H9 (cell line): Measurements from ENCODE around the gene SNX7. TPM values are rescaled to one million over a fixed set of nuclear protein-coding genes. Genes with fewer than 3 reads are reported as not detected.

Experiments used
- DNase-seq: peaks from one replicate; pipeline ENCODE4 v3.0.0-alpha.2; 2017
- H2AFZ ChIP-seq: one replicate; pipeline ENCODE4 v1.6.1; 2013; ENCODE audit warnings: mild to moderate bottlenecking, low read length, control low read depth, moderate library complexity
- H2AK5ac ChIP-seq: 2 replicates; pipeline ENCODE4 v1.6.1; 2013; ENCODE audit warnings: low read length, control low read depth, mixed read lengths; ENCODE audit not compliant: insufficient read length
- H2BK120ac ChIP-seq: one replicate; pipeline ENCODE4 v1.6.1; 2013; ENCODE audit warnings: low read depth, mild to moderate bottlenecking, low read length, control low read depth, inconsistent platforms; ENCODE audit not compliant: poor library complexity, severe bottlenecking
- H2BK12ac ChIP-seq: 2 replicates; pipeline ENCODE4 v1.6.1; 2013; ENCODE audit warnings: low read length, control low read depth, mixed read lengths, low read depth; ENCODE audit not compliant: insufficient read length
- H2BK15ac ChIP-seq: 2 replicates; pipeline ENCODE4 v1.6.1; 2013; ENCODE audit warnings: low read depth, low read length, control low read depth
- H2BK20ac ChIP-seq: one replicate; pipeline ENCODE4 v1.6.1; 2013; ENCODE audit warnings: low read depth, mild to moderate bottlenecking, low read length, control low read depth, inconsistent platforms; ENCODE audit not compliant: poor library complexity, severe bottlenecking
- H2BK5ac ChIP-seq: 2 replicates; pipeline ENCODE4 v1.6.1; 2013; ENCODE audit warnings: low read length, control low read depth, mixed read lengths; ENCODE audit not compliant: insufficient read length
- H3K14ac ChIP-seq: 2 replicates; pipeline ENCODE4 v1.6.1; 2013; ENCODE audit warnings: low read length, control low read depth; ENCODE audit not compliant: insufficient read depth
- H3K18ac ChIP-seq: 2 replicates; pipeline ENCODE4 v1.6.1; 2013; ENCODE audit warnings: low read depth, mild to moderate bottlenecking, mixed read lengths, low read length, control low read depth; ENCODE audit not compliant: insufficient read length
- H3K23ac ChIP-seq: 2 replicates; pipeline ENCODE4 v1.6.1; 2013; ENCODE audit warnings: low read length, control low read depth, mixed read lengths, low read depth; ENCODE audit not compliant: insufficient read length
- H3K23me2 ChIP-seq: 2 replicates; pipeline ENCODE4 v1.6.1; 2013; ENCODE audit warnings: low read depth, mild to moderate bottlenecking, mixed read lengths, low read length, control low read depth; ENCODE audit not compliant: insufficient read length, poor library complexity, severe bottlenecking
- H3K27ac ChIP-seq: 2 replicates; pipeline ENCODE4 v1.5.1; 2013; ENCODE audit warnings: low read length, control low read depth, mixed read lengths, low read depth; ENCODE audit not compliant: insufficient read length
- H3K27me3 ChIP-seq: 2 replicates; pipeline ENCODE4 v1.6.1; 2013; ENCODE audit warnings: low read length, control low read depth, inconsistent platforms; ENCODE audit not compliant: insufficient read depth
- H3K4ac ChIP-seq: 2 replicates; pipeline ENCODE4 v1.6.1; 2013; ENCODE audit warnings: low read depth, mild to moderate bottlenecking, control low read depth, inconsistent platforms, low read length, moderate library complexity
- H3K4me1 ChIP-seq: 2 replicates; pipeline ENCODE4 v1.6.1; 2013; ENCODE audit warnings: low read length, control low read depth, inconsistent platforms; ENCODE audit not compliant: insufficient read depth
- H3K4me2 ChIP-seq: 2 replicates; pipeline ENCODE4 v1.6.1; 2013; ENCODE audit warnings: low read length, control low read depth, mixed read lengths; ENCODE audit not compliant: insufficient read length, insufficient read depth
- H3K56ac ChIP-seq: 2 replicates; pipeline ENCODE4 v1.6.1; 2013; ENCODE audit warnings: low read depth, mild to moderate bottlenecking, mixed read lengths, low read length, control low read depth; ENCODE audit not compliant: insufficient read length
- H3K79me1 ChIP-seq: 2 replicates; pipeline ENCODE4 v1.6.1; 2013; ENCODE audit warnings: low read depth, mild to moderate bottlenecking, moderate library complexity, low read length, control low read depth, inconsistent platforms; ENCODE audit not compliant: insufficient read depth, poor library complexity, severe bottlenecking
- H3K79me2 ChIP-seq: 2 replicates; pipeline ENCODE4 v1.6.1; 2013; ENCODE audit warnings: low read length, control low read depth, inconsistent platforms; ENCODE audit not compliant: insufficient read depth
- H3K9ac ChIP-seq: 2 replicates; pipeline ENCODE4 v1.6.1; 2013; ENCODE audit warnings: low read length, control low read depth, mixed read lengths; ENCODE audit not compliant: insufficient read length; ENCODE audit errors: extremely low read depth
- H3K9me3 ChIP-seq: one replicate; pipeline ENCODE4 v1.6.1; 2013; ENCODE audit warnings: low read depth, low read length, inconsistent platforms; ENCODE audit not compliant: control insufficient read depth
- H3T11ph ChIP-seq: one replicate; pipeline ENCODE4 v1.6.1; 2013; ENCODE audit warnings: mild to moderate bottlenecking, low read length, control low read depth, inconsistent platforms
- H4K20me1 ChIP-seq: one replicate; pipeline ENCODE4 v1.6.1; 2013; ENCODE audit not compliant: control insufficient read depth, insufficient read length, insufficient read depth
- H4K5ac ChIP-seq: 2 replicates; pipeline ENCODE4 v1.6.1; 2013; ENCODE audit warnings: low read depth, mild to moderate bottlenecking, mixed read lengths, low read length, control low read depth; ENCODE audit not compliant: insufficient read length
- H4K8ac ChIP-seq: replicated peaks from 2 replicates; pipeline ENCODE4 v1.6.1; 2013; ENCODE audit warnings: low read length, control low read depth, mixed read lengths, low read depth; ENCODE audit not compliant: insufficient read length
- H4K91ac ChIP-seq: 2 replicates; pipeline ENCODE4 v1.6.1; 2013; ENCODE audit warnings: low read depth, mild to moderate bottlenecking, moderate library complexity, mixed read lengths, low read length, control low read depth; ENCODE audit not compliant: insufficient read length
- H3K27ac Mint-ChIP-seq, 3 experiments: 2 replicates in 2 of 3; 3 replicates in 1 of 3; pipeline ENCODE4 v1.8.0; 2020 to 2021; ENCODE audit warnings: mixed read lengths in 3 of 3, mild to moderate bottlenecking in 1 of 3, moderate library complexity in 1 of 3
- H3K27me3 Mint-ChIP-seq: 2 replicates; pipeline ENCODE4 v1.8.0; 2021; ENCODE audit warnings: low read depth, mild to moderate bottlenecking, moderate library complexity, mixed read lengths
- H3K36me3 Mint-ChIP-seq, 3 experiments: 2 replicates in 2 of 3; 3 replicates in 1 of 3; pipeline ENCODE4 v1.8.0; 2020 to 2021; ENCODE audit warnings: low read depth in 3 of 3, mixed read lengths in 3 of 3; ENCODE audit not compliant: insufficient read depth in 1 of 3
- H3K4me1 Mint-ChIP-seq, 2 experiments: 2 replicates each; pipeline ENCODE4 v1.8.0; 2020; ENCODE audit warnings: mixed read lengths in 2 of 2
- H3K4me3 Mint-ChIP-seq, 2 experiments: 2 replicates in 1 of 2; 3 replicates in 1 of 2; pipeline ENCODE4 v1.8.0; 2020 to 2021; ENCODE audit warnings: mild to moderate bottlenecking in 2 of 2, mixed read lengths in 2 of 2, moderate library complexity in 1 of 2
- H3K9me3 Mint-ChIP-seq, 2 experiments: 2 replicates in 1 of 2; 3 replicates in 1 of 2; pipeline ENCODE4 v1.8.0; 2020; ENCODE audit warnings: mild to moderate bottlenecking in 2 of 2, mixed read lengths in 2 of 2, moderate library complexity in 1 of 2
- CTCF ChIP-seq: fragments of 200-600 bp; sonication (generic); conservative IDR thresholded peaks from 3 replicates; pipeline ENCODE4 v1.8.0; 2021; ENCODE audit warnings: antibody characterized with exemption, mild to moderate bottlenecking
- total RNA-seq: library from RNA; stranded (reverse); gene quantifications from 2 replicates; pipeline ENCODE4 v1.2.1, GENCODE V29; 2021

SNX7 gene
- total RNA-seq, 1 experiment from 2014 or later: 24.7 TPM

GRCh38 chr1:98659879-98660278 is 1.6 kb upstream of the SNX7 start:
- no peaks in the 10 kb centered on the region for H4K20me1 ChIP-seq
- no peak overlapping the region for H3K56ac ChIP-seq
- no peak overlapping the region for H2BK5ac ChIP-seq
- no peak overlapping the region for H3T11ph ChIP-seq
- no peak for DNase-seq
- H3K79me2 ChIP-seq: no peaks in the 10 kb centered on the region
- Mint-ChIP-seq H3K4me1 (peaks cover 20 to 22% of the 10 kb centered on the region in 2 experiments), H3K36me3 (no peaks in the 10 kb centered on the region), H3K27me3 (no peaks in the 10 kb centered on the region; the same call in 1 of the 2 replicates), H3K9me3 (no peaks in the 10 kb centered on the region), H3K27ac (no peak overlapping the region), H3K4me3 (no peak overlapping the region)
- no peak overlapping the region for H2AFZ ChIP-seq
- no peak overlapping the region for H2BK12ac ChIP-seq
- H4K91ac ChIP-seq: no peak overlapping the region
- H3K4me2 ChIP-seq: no peak overlapping the region
- no peak overlapping the region for H3K18ac ChIP-seq
- H2BK120ac ChIP-seq: no peak overlapping the region
- no peaks in the 10 kb centered on the region for H3K4me1 ChIP-seq
- H3K9ac ChIP-seq: no peak overlapping the region
- no peak overlapping the region for H3K27ac ChIP-seq
- no peak overlapping the region for H2BK20ac ChIP-seq
- TF ChIP-seq CTCF: no peak
- no peak overlapping the region for H3K4ac ChIP-seq
- H3K23me2 ChIP-seq: peaks cover 6% of the 10 kb centered on the region
- H3K14ac ChIP-seq: no peak overlapping the region
- H3K27me3 ChIP-seq: no peaks in the 10 kb centered on the region
- H3K79me1 ChIP-seq: no peaks in the 10 kb centered on the region
- H4K8ac ChIP-seq: no peak overlapping the region
- no peak overlapping the region for H2BK15ac ChIP-seq
- no peaks in the 10 kb centered on the region for H3K9me3 ChIP-seq
- no peak overlapping the region for H2AK5ac ChIP-seq
- H3K23ac ChIP-seq: no peak overlapping the region
- no peak overlapping the region for H4K5ac ChIP-seq
